HepG2 (cell line): ENCODE measurements around the gene SYT7. TPM values are rescaled to one million over a fixed set of nuclear protein-coding genes. Genes with fewer than 3 reads are reported as not detected.

ENCODE experiments used
- ATAC-seq: fragments of 200-7000 bp; cut with Tn5 transposase; 3 replicates; pipeline ENCODE4 v1.9.1; 2020; ENCODE audit warnings: mild to moderate bottlenecking, moderate library complexity
- BruUV-seq: library from RNA; stranded (reverse); fragments of 400-500 nt; replicated peaks from 2 replicates; lab custom pipeline; 2021; lab: Mats Ljungman, UMichigan
- CTCF ChIA-PET: fragments of 300-600 bp; formaldehyde crosslinking; extraction: SDS; loops from one replicate; lab custom pipeline; 2021; ENCODE audit warnings: low total read pairs, inconsistent platforms, low intra/inter-chr PET ratio; lab: Yijun Ruan, JAX
- POLR2A ChIA-PET: fragments of 350-600 bp; sonication (Branson Sonifier 250); formaldehyde crosslinking; loops from one replicate; lab custom pipeline; 2020; ENCODE audit warnings: antibody characterized with exemption, inconsistent platforms; lab: Yijun Ruan, JAX
- DNase-seq: peaks from one replicate; pipeline ENCODE4 v3.0.0-alpha.2; 2015; ENCODE audit warnings: low spot score
- FAIRE-seq: peaks from 3 replicates; lab custom pipeline; 2011; peaks lifted over from hg19 to GRCh38; lab: Jason Lieb, UNC
- H2AFZ ChIP-seq: one replicate; pipeline ENCODE4 v1.6.1; 2011; ENCODE audit warnings: low read length, inconsistent platforms
- H3K27ac ChIP-seq: fragments of 300-600 bp; 3 replicates; pipeline ENCODE4 v1.8.0; 2011; ENCODE audit warnings: mixed run types, mild to moderate bottlenecking, mixed read lengths, low read length, inconsistent platforms; ENCODE audit not compliant: insufficient read depth; ENCODE audit errors: extremely low read length
- H3K27me3 ChIP-seq, 2 experiments: fragments of 200-600 bp in 1 of 2; 2 replicates in 1 of 2; 3 replicates in 1 of 2; pipeline versions ENCODE4 v1.6.0 to v1.8.0; 2011; ENCODE audit warnings: low read length in 2 of 2, mild to moderate bottlenecking in 2 of 2, moderate library complexity in 2 of 2, inconsistent platforms in 1 of 2; ENCODE audit not compliant: insufficient read depth in 2 of 2, control insufficient read depth in 1 of 2
- H3K36me3 ChIP-seq, 2 experiments: fragments of 200-600 bp in 1 of 2; replicated peaks in 1 of 2; 2 replicates in 1 of 2; 3 replicates in 1 of 2; pipeline versions ENCODE4 v1.5.1 to v1.8.0; 2011; ENCODE audit warnings: low read length in 2 of 2, inconsistent platforms in 1 of 2; ENCODE audit not compliant: insufficient read depth in 2 of 2, control insufficient read depth in 1 of 2
- H3K4me1 ChIP-seq: 2 replicates; pipeline ENCODE4 v1.5.1; 2012; ENCODE audit warnings: low read length, inconsistent platforms; ENCODE audit not compliant: insufficient read depth
- H3K4me2 ChIP-seq: 2 replicates; pipeline ENCODE4 v1.6.0; 2011; ENCODE audit warnings: low read depth, low read length, inconsistent platforms
- H3K4me3 ChIP-seq, 3 experiments: fragments of 200-600 bp in 1 of 3; sonication (generic), shearing (Covaris generic) in 1 of 3; replicated peaks in 1 of 3; 2 replicates each; pipeline ENCODE4 v1.5.1; 2011 to 2016; ENCODE audit warnings: low read length in 3 of 3, inconsistent platforms in 2 of 3, low read depth in 2 of 3, mild to moderate bottlenecking in 2 of 3, control low read depth in 1 of 3, mixed read lengths in 1 of 3; ENCODE audit not compliant: insufficient read depth in 1 of 3
- H3K79me2 ChIP-seq: one replicate; pipeline ENCODE4 v1.6.1; 2011; ENCODE audit warnings: low read length, inconsistent platforms; ENCODE audit not compliant: insufficient read depth
- H3K9ac ChIP-seq: 2 replicates; pipeline ENCODE4 v1.6.0; 2011; ENCODE audit warnings: mild to moderate bottlenecking, low read depth, low read length, inconsistent platforms; ENCODE audit not compliant: insufficient read depth
- H3K9me3 ChIP-seq: 2 replicates; pipeline ENCODE4 v1.5.1; 2012; ENCODE audit warnings: mild to moderate bottlenecking, low read length
- H4K20me1 ChIP-seq: 2 replicates; pipeline ENCODE4 v1.6.0; 2011; ENCODE audit warnings: inconsistent platforms, mild to moderate bottlenecking, low read length, moderate library complexity; ENCODE audit not compliant: insufficient read depth
- CAMTA2 ChIP-seq: sonication (generic); formaldehyde crosslinking; IDR thresholded peaks from 2 replicates; pipeline ENCODE4 v1.4.0; 2020; ENCODE audit warnings: mild to moderate bottlenecking, missing genetic modification reagents, borderline replicate concordance
- CHD2 ChIP-seq: IDR thresholded peaks from 2 replicates; pipeline ENCODE4 v1.6.1; 2011; ENCODE audit warnings: low read depth, low read length, improper control_type of control experiment
- NCOA5 ChIP-seq: sonication (generic); formaldehyde crosslinking; IDR thresholded peaks from 2 replicates; pipeline ENCODE4 v1.4.0; 2020; ENCODE audit warnings: missing genetic modification reagents
- POLR2AphosphoS5 ChIP-seq: IDR thresholded peaks from 2 replicates; pipeline ENCODE4 v1.6.1; 2012; ENCODE audit warnings: low read depth, low read length
- REPIN1 ChIP-seq: sonication (generic); formaldehyde crosslinking; IDR thresholded peaks from 2 replicates; pipeline ENCODE4 v1.8.0; 2022; ENCODE audit warnings: missing genetic modification reagents, low read depth, mild to moderate bottlenecking, borderline replicate concordance
- U2AF1 ChIP-seq: fragments of 200-400 bp; formaldehyde crosslinking; optimal IDR thresholded peaks from 2 replicates; pipeline ENCODE3; 2017; ENCODE audit warnings: mild to moderate bottlenecking, low read depth, low read length
- ZBTB37 ChIP-seq: sonication (generic); formaldehyde crosslinking; IDR thresholded peaks from 2 replicates; pipeline ENCODE4 v1.4.0; 2020; ENCODE audit warnings: mild to moderate bottlenecking, missing genetic modification reagents
- ZC3H13 ChIP-seq: sonication (generic); formaldehyde crosslinking; IDR thresholded peaks from 2 replicates; pipeline ENCODE4 v1.8.1; 2023; ENCODE audit warnings: mild to moderate bottlenecking, missing genetic modification reagents, moderate library complexity
- ZFP90 ChIP-seq: sonication (generic); formaldehyde crosslinking; IDR thresholded peaks from 2 replicates; pipeline ENCODE4 v1.8.0; 2022; ENCODE audit warnings: missing genetic modification reagents, mild to moderate bottlenecking, inconsistent platforms, borderline replicate concordance
- ZNF33A ChIP-seq: sonication (generic); formaldehyde crosslinking; IDR thresholded peaks from 2 replicates; pipeline ENCODE4 v1.5.1; 2020; ENCODE audit warnings: missing genetic modification reagents, mild to moderate bottlenecking, moderate library complexity, borderline replicate concordance
- ZNF510 ChIP-seq: sonication (generic); formaldehyde crosslinking; IDR thresholded peaks from 2 replicates; pipeline ENCODE4 v1.4.0; 2020; ENCODE audit warnings: low read depth, mild to moderate bottlenecking, missing genetic modification reagents
- ZNF512 ChIP-seq: sonication (generic); formaldehyde crosslinking; IDR thresholded peaks from 2 replicates; pipeline ENCODE4 v1.4.0; 2020; ENCODE audit warnings: mild to moderate bottlenecking, missing genetic modification reagents
- ZNF678 ChIP-seq: sonication (generic); formaldehyde crosslinking; IDR thresholded peaks from 2 replicates; pipeline ENCODE4 v1.4.0; 2020; ENCODE audit warnings: mild to moderate bottlenecking, missing genetic modification reagents
- ZNF782 ChIP-seq: sonication (generic); formaldehyde crosslinking; IDR thresholded peaks from 2 replicates; pipeline ENCODE4 v1.4.0; 2020; ENCODE audit warnings: missing genetic modification reagents, mild to moderate bottlenecking, borderline replicate concordance
- ZNF83 ChIP-seq: sonication (generic); formaldehyde crosslinking; IDR thresholded peaks from 2 replicates; pipeline ENCODE4 v1.4.0; 2020; ENCODE audit warnings: missing genetic modification reagents, mild to moderate bottlenecking, borderline replicate concordance
- WGBS: methylation state at CpG from one replicate; pipeline ENCODE4 v1.1.6; 2017; ENCODE audit warnings: low lambda C conversion rate; 5-methylcytosine and 5-hydroxymethylcytosine counted together
- in situ Hi-C: cut with HindIII; loops from 2 replicates; pipeline ENCODE4 v1.10.0; 2017; ENCODE audit warnings: low pct_unique_long_range_greater_than_20kb; ENCODE audit not compliant: extremely low pct_ligation_motif_present
- intact Hi-C: fragments of 100-400 bp; cut with micrococcal nuclease; formaldehyde crosslinking; loops from one replicate; pipeline ENCODE4 v1.10.0; 2022; ENCODE audit not compliant: unreplicated experiment
- polyA plus RNA-seq, 8 experiments: library from polyadenylated mRNA; depleted of rRNA in 3 of 8; stranded (reverse) in 7 of 8; unstranded in 1 of 8; fragments of >200 nt; fragmentation: Illumina TruSeq in 4 of 8; extraction: Trizol in 4 of 8; gene quantifications; 2 replicates each; pipeline versions ENCODE4 v1.2.1 to v1.2.3, GENCODE V29; 2011 to 2016; ENCODE audit warnings: low read depth in 4 of 8, missing spikeins in 1 of 8, mixed read lengths in 1 of 8; ENCODE audit not compliant: insufficient read depth in 1 of 8
- total RNA-seq, 5 experiments: library from RNA; depleted of rRNA; stranded (reverse); fragments of >200 nt; fragmentation: Illumina TruSeq; extraction: Trizol; gene quantifications; 2 replicates each; pipeline ENCODE4 v1.2.3, GENCODE V29; 2016; ENCODE audit warnings: low read depth in 1 of 5
- TF ChIP-seq, protein P1 (sequence below): sonication (generic); formaldehyde crosslinking; IDR thresholded peaks from 2 replicates; pipeline ENCODE4 v1.4.0; 2020; ENCODE audit warnings: mild to moderate bottlenecking, low read depth, missing genetic modification reagents
- TF ChIP-seq, protein P2 (sequence below): sonication (generic); formaldehyde crosslinking; conservative IDR thresholded peaks from 2 replicates; pipeline ENCODE4 v1.4.0; 2020; ENCODE audit warnings: missing genetic modification reagents
- TF ChIP-seq, protein P3 (sequence below): sonication (generic); formaldehyde crosslinking; IDR thresholded peaks from 2 replicates; pipeline ENCODE4 v1.4.0; 2020; ENCODE audit warnings: missing genetic modification reagents

Gene SYT7
- total and polyA plus RNA-seq, 2 of the 13 experiments (the other 11 are each of a cell fraction or from before 2014, with no cell fraction given), result 1.4 to 4.4 TPM

GRCh38 chr11:61603667-61604066 lies 22.8 kb upstream of the SYT7 start:
- 42% methylated on average over 4 of the region's 6 CpGs for whole genome bisulfite sequencing
- H3K79me2 ChIP-seq, result no peaks in the 10 kb centered on the region
- H3K4me3 ChIP-seq, result no peak overlapping the region
- TF ChIP-seq ZFP90 (CRISPR knock-in tag) (no peak), ZNF512 (CRISPR knock-in tag) (no peak), POLR2AphosphoS5 (no peak), CAMTA2 (no peak), ZNF782 (CRISPR knock-in tag) (no peak), ZNF33A (CRISPR knock-in tag) (no peak), ZBTB37 (no peak), ZNF510 (CRISPR knock-in tag) (no peak), REPIN1 (CRISPR knock-in tag) (no peak), ZNF678 (CRISPR knock-in tag) (no peak), CHD2 (no peak), ZNF83 (no peak), U2AF1 (no peak), ZC3H13 (CRISPR knock-in tag) (no peak), NCOA5 (CRISPR knock-in tag) (no peak)
- TF ChIP-seq, protein P1, sequence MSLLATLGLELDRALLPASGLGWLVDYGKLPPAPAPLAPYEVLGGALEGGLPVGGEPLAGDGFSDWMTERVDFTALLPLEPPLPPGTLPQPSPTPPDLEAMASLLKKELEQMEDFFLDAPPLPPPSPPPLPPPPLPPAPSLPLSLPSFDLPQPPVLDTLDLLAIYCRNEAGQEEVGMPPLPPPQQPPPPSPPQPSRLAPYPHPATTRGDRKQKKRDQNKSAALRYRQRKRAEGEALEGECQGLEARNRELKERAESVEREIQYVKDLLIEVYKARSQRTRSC, result no peak
- TF ChIP-seq, protein P2, sequence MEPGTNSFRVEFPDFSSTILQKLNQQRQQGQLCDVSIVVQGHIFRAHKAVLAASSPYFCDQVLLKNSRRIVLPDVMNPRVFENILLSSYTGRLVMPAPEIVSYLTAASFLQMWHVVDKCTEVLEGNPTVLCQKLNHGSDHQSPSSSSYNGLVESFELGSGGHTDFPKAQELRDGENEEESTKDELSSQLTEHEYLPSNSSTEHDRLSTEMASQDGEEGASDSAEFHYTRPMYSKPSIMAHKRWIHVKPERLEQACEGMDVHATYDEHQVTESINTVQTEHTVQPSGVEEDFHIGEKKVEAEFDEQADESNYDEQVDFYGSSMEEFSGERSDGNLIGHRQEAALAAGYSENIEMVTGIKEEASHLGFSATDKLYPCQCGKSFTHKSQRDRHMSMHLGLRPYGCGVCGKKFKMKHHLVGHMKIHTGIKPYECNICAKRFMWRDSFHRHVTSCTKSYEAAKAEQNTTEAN, result no peak
- TF ChIP-seq, protein P3, sequence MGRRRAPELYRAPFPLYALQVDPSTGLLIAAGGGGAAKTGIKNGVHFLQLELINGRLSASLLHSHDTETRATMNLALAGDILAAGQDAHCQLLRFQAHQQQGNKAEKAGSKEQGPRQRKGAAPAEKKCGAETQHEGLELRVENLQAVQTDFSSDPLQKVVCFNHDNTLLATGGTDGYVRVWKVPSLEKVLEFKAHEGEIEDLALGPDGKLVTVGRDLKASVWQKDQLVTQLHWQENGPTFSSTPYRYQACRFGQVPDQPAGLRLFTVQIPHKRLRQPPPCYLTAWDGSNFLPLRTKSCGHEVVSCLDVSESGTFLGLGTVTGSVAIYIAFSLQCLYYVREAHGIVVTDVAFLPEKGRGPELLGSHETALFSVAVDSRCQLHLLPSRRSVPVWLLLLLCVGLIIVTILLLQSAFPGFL (CRISPR knock-in tag), result no peak
- in situ Hi-C loops, result no loop called here
- no peaks in the 10 kb centered on the region for H4K20me1 ChIP-seq
- peaks cover 68% of the 10 kb centered on the region for H3K4me1 ChIP-seq
- POLR2A ChIA-PET, result no interaction called here
- no peaks in the 10 kb centered on the region for H3K36me3 ChIP-seq
- intact Hi-C loops, result no loop called here
- H3K27ac ChIP-seq, result no peak overlapping the region
- ATAC-seq (no peak), FAIRE-seq (no peak), DNase-seq (no peak)
- peaks cover 5 to 60% of the 10 kb centered on the region in 2 experiments for H3K27me3 ChIP-seq
- no TSS peak for BruUV-seq
- no peaks in the 10 kb centered on the region for H3K9me3 ChIP-seq
- CTCF ChIA-PET, result no interaction called here
- H3K4me2 ChIP-seq, result peak overlapping the region; percentile 20; the same call in 1 of the 2 replicates
- H3K9ac ChIP-seq, result no peak overlapping the region
- H2AFZ ChIP-seq, result no peak overlapping the region
